T-helper 2 cell treated with Interferon-gamma antibody and Interleukin-4, amounts not matched to agents 5 μg/mL and 100 μg/mL, for 36 hours (primary cell): ENCODE data around the gene TPM4.
A peak's percentile ranks its signal among the peaks of the same experiment; 100 is the strongest.
"Not testable (repeated sequence)": the region's sequence is repeated elsewhere in the genome, so short reads cannot be mapped to it uniquely, and the experiment has no call there.

Experiments
- DNase-seq: peaks from one replicate; pipeline ENCODE4 v3.0.0; 2021; ENCODE audit warnings: low spot score
- H3K27ac Mint-ChIP-seq: one replicate; pipeline ENCODE4 v1.8.0; 2021; ENCODE audit warnings: mild to moderate bottlenecking, mixed read lengths
- H3K27me3 Mint-ChIP-seq: one replicate; pipeline ENCODE4 v1.8.0; 2021; ENCODE audit warnings: low read depth, mixed read lengths
- H3K36me3 Mint-ChIP-seq: one replicate; pipeline ENCODE4 v1.8.0; 2021; ENCODE audit warnings: low read depth, mixed read lengths
- H3K4me1 Mint-ChIP-seq: one replicate; pipeline ENCODE4 v1.8.0; 2021; ENCODE audit warnings: low read depth, mixed read lengths
- H3K4me3 Mint-ChIP-seq: one replicate; pipeline ENCODE4 v1.8.0; 2022; ENCODE audit warnings: mild to moderate bottlenecking, moderate library complexity, mixed read lengths
- H3K9me3 Mint-ChIP-seq: one replicate; pipeline ENCODE4 v1.8.0; 2021; ENCODE audit warnings: mixed read lengths

TPM4 gene

DNA sequence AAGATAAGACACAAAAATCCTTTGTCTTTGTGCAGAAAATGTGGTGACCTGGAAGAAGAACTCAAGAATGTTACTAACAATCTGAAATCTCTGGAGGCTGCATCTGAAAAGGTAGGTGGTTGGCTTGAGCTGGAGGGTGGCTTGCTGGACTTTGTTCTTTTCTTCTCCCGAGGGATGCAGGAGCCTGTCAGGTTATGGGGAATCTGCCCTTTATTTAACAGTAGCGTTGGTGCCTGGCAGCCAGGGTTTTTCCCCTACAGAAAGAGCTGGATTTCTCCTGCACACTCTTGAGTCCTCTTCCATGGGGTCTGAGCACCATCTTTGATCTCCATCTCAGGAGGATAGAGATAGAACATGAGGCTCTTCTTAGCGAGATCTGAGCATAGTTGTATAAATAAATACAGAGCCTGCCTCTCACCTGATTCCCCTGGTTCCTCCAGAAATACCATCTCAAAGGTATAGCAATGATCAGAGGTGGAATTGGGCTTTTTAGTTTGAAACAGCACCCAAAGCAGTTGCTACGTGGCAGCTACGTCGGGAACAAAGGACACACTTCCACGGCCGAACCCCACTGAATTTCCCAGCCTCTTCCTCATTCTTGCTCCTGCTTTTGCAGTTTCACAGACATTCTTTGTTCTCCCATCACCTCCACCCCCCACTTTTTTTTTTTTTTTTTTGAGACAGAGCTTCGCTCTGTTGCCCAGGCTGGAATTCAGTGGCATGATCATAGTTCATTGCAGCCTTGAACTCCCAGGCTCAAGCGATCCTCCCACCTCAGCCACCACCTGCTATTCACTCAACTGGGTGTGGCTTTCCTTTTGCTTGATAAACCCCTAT is 12.9 kb downstream of the TPM4 start:
- Mint-ChIP-seq H3K36me3 (peaks cover 85% of the 10 kb centered on the region), H3K27me3 (no peaks in the 10 kb centered on the region), H3K4me1 (peaks cover 53% of the 10 kb centered on the region), H3K9me3 (no peaks in the 10 kb centered on the region), H3K4me3 (no peak overlapping the region), H3K27ac (peak overlapping the region; percentile 4)
- DNase-seq: no peak

DNA sequence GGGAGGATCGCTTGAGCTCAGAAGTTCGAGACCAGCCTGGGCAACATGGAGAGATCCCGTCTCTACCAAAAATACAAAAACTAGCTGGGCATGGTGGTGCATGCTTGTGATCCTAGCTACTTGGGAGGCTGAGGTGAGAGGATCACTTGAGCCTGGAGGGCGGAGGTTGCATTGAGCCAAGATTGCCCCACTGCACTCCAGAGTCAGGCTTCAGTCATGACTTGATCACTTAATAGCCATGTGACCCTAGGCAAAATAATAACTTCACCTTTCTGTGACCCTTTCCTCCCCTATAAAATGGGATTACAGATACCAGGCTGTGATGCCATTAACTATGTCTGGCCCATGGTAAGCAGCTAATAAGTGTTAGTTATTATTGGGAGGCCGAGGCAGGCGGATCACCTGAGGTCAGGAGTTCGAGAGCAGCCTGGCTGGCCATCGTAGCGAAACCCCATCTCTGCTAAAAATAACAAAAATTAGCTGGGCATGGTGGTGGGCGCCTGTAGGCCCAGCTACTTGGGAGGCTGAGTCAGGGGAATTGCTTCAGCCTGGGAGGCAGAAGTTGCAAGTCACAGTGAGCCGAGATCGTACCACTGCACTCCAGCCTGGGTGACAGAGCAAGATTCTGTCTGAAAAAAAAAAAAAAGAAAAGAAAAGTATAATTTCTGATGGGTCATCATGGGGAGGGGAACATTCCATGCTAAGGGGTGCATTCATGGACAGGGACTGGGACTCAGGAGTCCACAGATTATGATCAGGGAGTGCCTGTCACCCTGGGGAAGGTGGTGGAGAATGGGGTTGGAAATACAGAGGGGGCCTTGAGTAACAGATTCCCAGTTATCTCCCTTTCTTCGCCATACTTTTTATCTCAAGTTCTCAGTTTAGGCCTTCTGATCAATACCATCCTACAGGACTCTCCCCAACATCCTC is 15.5 kb downstream of the TPM4 start:
- H3K36me3 Mint-ChIP-seq: peaks cover 84% of the 10 kb centered on the region
- no peak for DNase-seq
- no peaks in the 10 kb centered on the region for H3K27me3 Mint-ChIP-seq
- H3K9me3 Mint-ChIP-seq: no peaks in the 10 kb centered on the region
- peaks cover 41% of the 10 kb centered on the region for H3K4me1 Mint-ChIP-seq
- H3K4me3 Mint-ChIP-seq: no peak overlapping the region
- H3K27ac Mint-ChIP-seq: peak overlapping the region; percentile 45

DNA sequence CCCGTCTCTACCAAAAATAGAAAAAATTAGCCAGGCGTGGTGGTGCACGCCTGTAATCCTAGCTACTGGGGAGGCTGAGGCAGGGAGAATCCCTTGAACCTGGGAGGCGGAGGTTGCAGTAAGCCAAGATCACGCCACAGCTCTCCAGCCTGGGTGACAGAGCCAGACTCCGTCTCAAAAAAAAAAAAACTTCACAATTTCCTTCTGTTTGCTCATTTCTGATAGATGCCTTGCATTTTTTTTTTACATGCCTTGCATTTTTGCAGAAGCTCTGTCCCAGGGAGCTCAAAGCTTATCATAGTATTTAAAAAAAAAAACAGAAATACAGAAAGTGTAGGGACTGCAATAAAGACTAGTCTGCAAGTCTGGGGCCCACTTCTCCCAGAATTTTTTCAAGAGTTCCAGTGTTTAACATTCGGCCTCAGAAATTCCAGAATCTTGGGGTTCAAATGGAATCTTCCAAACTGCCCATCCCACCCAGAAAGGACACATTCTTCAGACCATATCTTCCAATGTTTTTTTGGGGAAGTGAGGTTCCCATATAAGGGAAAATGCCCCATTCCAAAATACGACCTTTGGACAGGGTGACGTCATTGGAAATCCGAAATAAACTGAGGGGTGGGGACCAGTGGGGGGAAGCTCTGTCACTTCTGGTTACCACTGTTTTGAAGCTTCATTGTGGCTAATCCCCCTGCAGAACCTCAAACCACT is 18.2 kb downstream of the TPM4 start:
- no peaks in the 10 kb centered on the region for H3K9me3 Mint-ChIP-seq

GRCh38 chr19:16095071-16095571 is 18.8 kb downstream of the TPM4 start:
- Mint-ChIP-seq H3K36me3 (peaks cover 83% of the 10 kb centered on the region), H3K9me3 (no peaks in the 10 kb centered on the region), H3K4me3 (peak overlapping the region; percentile 46), H3K4me1 (peaks cover 23% of the 10 kb centered on the region), H3K27me3 (no peaks in the 10 kb centered on the region), H3K27ac (peak overlapping the region; percentile 77)
- peak; percentile 64 for DNase-seq

More for the DNA sequence above, 18.2 kb downstream of the TPM4 start:
- Mint-ChIP-seq H3K36me3 (peaks cover 82% of the 10 kb centered on the region), H3K27ac (no peak overlapping the region), H3K4me1 (peaks cover 28% of the 10 kb centered on the region), H3K4me3 (no peak overlapping the region), H3K27me3 (no peaks in the 10 kb centered on the region)
- DNase-seq: no peak

DNA sequence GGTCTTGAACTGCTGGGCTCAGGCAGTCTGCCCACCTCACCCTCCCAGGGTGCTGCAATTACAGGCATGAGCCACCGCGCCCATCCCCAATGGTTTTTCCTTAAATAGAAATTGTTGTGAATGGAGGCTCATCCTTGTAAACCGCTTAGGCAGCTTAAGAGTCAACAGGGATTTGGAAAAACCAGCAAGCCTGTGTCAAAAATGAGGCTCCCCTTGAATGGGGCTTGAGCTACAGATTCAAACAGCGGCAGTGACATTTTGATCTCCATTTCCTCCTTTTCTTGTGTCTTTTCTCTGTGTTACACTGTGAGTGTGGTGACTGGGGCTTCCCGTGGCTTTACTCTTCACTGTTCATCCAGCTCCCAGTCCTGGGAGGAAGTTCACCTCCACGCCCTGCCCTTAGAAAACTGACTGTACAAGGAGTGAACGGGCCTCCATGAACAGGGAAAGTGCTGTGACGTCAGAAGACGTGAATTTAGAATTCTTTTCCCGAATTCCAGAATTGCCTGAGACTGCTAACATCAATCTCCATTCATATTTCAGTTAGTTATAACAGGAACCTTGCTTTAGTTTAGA is 20.1 kb downstream of the TPM4 start:
- peaks cover 78% of the 10 kb centered on the region for H3K36me3 Mint-ChIP-seq
- peaks cover 23% of the 10 kb centered on the region for H3K4me1 Mint-ChIP-seq
- peak overlapping the region; percentile 2 for H3K4me3 Mint-ChIP-seq
- H3K9me3 Mint-ChIP-seq: no peaks in the 10 kb centered on the region
- H3K27me3 Mint-ChIP-seq: no peaks in the 10 kb centered on the region
- DNase-seq: no peak
- H3K27ac Mint-ChIP-seq: peak overlapping the region; percentile 71

GRCh38 chr19:16098416-16098768 is 22.1 kb downstream of the TPM4 start:
- H3K36me3 Mint-ChIP-seq: peaks cover 74% of the 10 kb centered on the region
- H3K9me3 Mint-ChIP-seq: no peaks in the 10 kb centered on the region
- H3K4me3 Mint-ChIP-seq: no peak overlapping the region
- H3K27me3 Mint-ChIP-seq: no peaks in the 10 kb centered on the region
- peak overlapping the region; percentile 4 for H3K27ac Mint-ChIP-seq
- DNase-seq: no peak
- peaks cover 18% of the 10 kb centered on the region for H3K4me1 Mint-ChIP-seq

DNA sequence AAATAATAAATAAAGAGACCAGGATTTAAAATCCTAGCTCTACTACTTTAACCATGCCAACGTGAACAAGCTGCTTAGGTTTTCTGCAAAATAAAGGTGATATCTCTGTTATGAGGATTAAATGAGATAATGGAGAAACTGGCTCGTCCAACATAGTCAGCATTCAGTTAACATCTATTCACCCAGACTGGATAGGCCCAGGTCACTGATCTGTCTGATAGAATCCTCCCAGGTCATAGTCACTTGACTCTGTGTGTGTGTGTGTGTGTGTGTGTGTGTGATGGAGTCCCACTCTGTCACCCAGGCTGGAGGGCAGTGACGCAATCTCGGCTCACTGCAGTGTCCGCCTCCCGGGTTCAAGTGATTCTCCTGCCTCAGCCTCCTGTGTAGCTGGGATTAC is 22.5 kb downstream of the TPM4 start:
- H3K27me3 Mint-ChIP-seq: no peaks in the 10 kb centered on the region
- peaks cover 13% of the 10 kb centered on the region for H3K4me1 Mint-ChIP-seq
- no peak overlapping the region for H3K27ac Mint-ChIP-seq
- H3K4me3 Mint-ChIP-seq: no peak overlapping the region
- peaks cover 71% of the 10 kb centered on the region for H3K36me3 Mint-ChIP-seq
- no peaks in the 10 kb centered on the region for H3K9me3 Mint-ChIP-seq
- DNase-seq: no peak

- Mint-ChIP-seq H3K36me3 (peaks cover 69% of the 10 kb centered on the region), H3K4me1 (peaks cover 12% of the 10 kb centered on the region)
- not testable (repeated sequence) for H3K9me3 Mint-ChIP-seq, H3K27me3 Mint-ChIP-seq, H3K27ac Mint-ChIP-seq, H3K4me3 Mint-ChIP-seq, DNase-seq
These were observed 23.1 kb downstream of the TPM4 start for GRCh38 chr19:16099314-16099965.

GRCh38 chr19:16100524-16100923 is 24.2 kb downstream of the TPM4 start:
- Mint-ChIP-seq H3K9me3 (no peaks in the 10 kb centered on the region), H3K36me3 (peaks cover 58% of the 10 kb centered on the region), H3K27ac (no peak overlapping the region), H3K4me3 (no peak overlapping the region), H3K4me1 (peaks cover 4% of the 10 kb centered on the region), H3K27me3 (no peaks in the 10 kb centered on the region)
- DNase-seq: no peak

- Mint-ChIP-seq H3K4me1 (peaks cover 4% of the 10 kb centered on the region), H3K4me3 (no peak overlapping the region), H3K27ac (no peak overlapping the region)
These were observed 28.4 kb downstream of the TPM4 start for GRCh38 chr19:16104722-16105121.

GRCh38 chr19:16106121-16106520 is 29.8 kb downstream of the TPM4 start:
- no peak for DNase-seq
- H3K4me3 Mint-ChIP-seq: no peak overlapping the region
- H3K27ac Mint-ChIP-seq: no peak overlapping the region
- peaks cover 17% of the 10 kb centered on the region for H3K36me3 Mint-ChIP-seq
- H3K4me1 Mint-ChIP-seq: peaks cover 5% of the 10 kb centered on the region
- no peaks in the 10 kb centered on the region for H3K27me3 Mint-ChIP-seq
- no peaks in the 10 kb centered on the region for H3K9me3 Mint-ChIP-seq

More at GRCh38 chr19:16104722-16105121, 28.4 kb downstream of the TPM4 start:
- H3K27me3 Mint-ChIP-seq: no peaks in the 10 kb centered on the region
- no peaks in the 10 kb centered on the region for H3K9me3 Mint-ChIP-seq
- H3K36me3 Mint-ChIP-seq: peaks cover 26% of the 10 kb centered on the region
- DNase-seq: no peak

- H3K4me1 Mint-ChIP-seq: peaks cover 28% of the 10 kb centered on the region
- H3K4me3 Mint-ChIP-seq: peak within 1 kb of the TSS; percentile 94
- H3K27me3 Mint-ChIP-seq: no peaks in the 10 kb centered on the region
- peaks cover 26% of the 10 kb centered on the region for H3K36me3 Mint-ChIP-seq
- H3K9me3 Mint-ChIP-seq: no peaks in the 10 kb centered on the region
- peak; percentile 99 for DNase-seq
- H3K27ac Mint-ChIP-seq: peak within 1 kb of the TSS; percentile 93
These were observed 35.0 kb downstream of the TPM4 start, which contains the start of gene RAB8A for GRCh38 chr19:16111160-16111908. Gene RAB8A, plus strand, starts transcription at chr19:16111889. Its CDS starts 13 bp downstream, at chr19:16111902.
